SKM-1 (cell line): Measurements from ENCODE around the gene SMCO4.
A peak's percentile ranks its signal among the peaks of the same experiment; 100 is the strongest.
"Not testable (repeated sequence)": the region's sequence is repeated elsewhere in the genome, so short reads cannot be mapped to it uniquely, and the experiment has no call there.

ENCODE experiments used
- DNase-seq: peaks from one replicate; lab custom pipeline; 2025; ENCODE audit not compliant: unreplicated experiment; lab: John Stamatoyannopoulos, UW

Gene SMCO4

GRCh38 chr11:93543292-93543977, at the start of gene SMCO4:
TSS of gene SMCO4 (minus strand) at chr11:93543391. CDS start at chr11:93479189, 64,202 bp downstream.
- DNase-seq: peak; percentile 68

GRCh38 chr11:93591247-93591898, 48.2 kb upstream of the SMCO4 start:
- peak; percentile 32 for DNase-seq

- no peak for DNase-seq
Measured at GRCh38 chr11:93589347-93589746, 46.2 kb upstream of the SMCO4 start.

GRCh38 chr11:93587858-93588581, 44.8 kb upstream of the SMCO4 start:
- no peak for DNase-seq

GRCh38 chr11:93587425-93587824, 44.2 kb upstream of the SMCO4 start:
- not testable (repeated sequence) for DNase-seq

GRCh38 chr11:93585758-93586157, 42.6 kb upstream of the SMCO4 start:
- no peak for DNase-seq

GRCh38 chr11:93583490-93583889, 40.3 kb upstream of the SMCO4 start:
- DNase-seq: no peak

- DNase-seq: no peak
Measured at GRCh38 chr11:93579187-93579751, 36.1 kb upstream of the SMCO4 start.

GRCh38 chr11:93577286-93577685, 34.1 kb upstream of the SMCO4 start:
- DNase-seq: no peak

- not testable (repeated sequence) for DNase-seq
Measured at GRCh38 chr11:93576870-93577269, 33.7 kb upstream of the SMCO4 start.

GRCh38 chr11:93574638-93575220, 31.5 kb upstream of the SMCO4 start:
- DNase-seq: no peak

GRCh38 chr11:93573184-93573583, 30.0 kb upstream of the SMCO4 start:
- DNase-seq: peak; percentile 48

GRCh38 chr11:93572621-93573020, 29.4 kb upstream of the SMCO4 start:
- no peak for DNase-seq

- DNase-seq: no peak
Measured at GRCh38 chr11:93572171-93572570, 29.0 kb upstream of the SMCO4 start.

GRCh38 chr11:93571612-93572011, 28.4 kb upstream of the SMCO4 start:
- DNase-seq: no peak

GRCh38 chr11:93570759-93571413, 27.7 kb upstream of the SMCO4 start:
- no peak for DNase-seq

- DNase-seq: no peak
Measured at GRCh38 chr11:93569496-93569895, 26.3 kb upstream of the SMCO4 start.

- no peak for DNase-seq
Measured at GRCh38 chr11:93568726-93569125, 25.5 kb upstream of the SMCO4 start.

GRCh38 chr11:93567401-93567895, 24.3 kb upstream of the SMCO4 start:
- no peak for DNase-seq

GRCh38 chr11:93564895-93565294, 21.7 kb upstream of the SMCO4 start:
- no peak for DNase-seq

GRCh38 chr11:93563857-93564256, 20.7 kb upstream of the SMCO4 start:
- DNase-seq: no peak
